ENCODE data around the gene DBN1. TPM values are rescaled to one million over a fixed set of nuclear protein-coding genes. Genes with fewer than 3 reads are reported as not detected.

Gene DBN1
- total RNA-seq, 6 donors from 2014 or later, result 17.0 to 55.6 (median 30.1) TPM

DNA sequence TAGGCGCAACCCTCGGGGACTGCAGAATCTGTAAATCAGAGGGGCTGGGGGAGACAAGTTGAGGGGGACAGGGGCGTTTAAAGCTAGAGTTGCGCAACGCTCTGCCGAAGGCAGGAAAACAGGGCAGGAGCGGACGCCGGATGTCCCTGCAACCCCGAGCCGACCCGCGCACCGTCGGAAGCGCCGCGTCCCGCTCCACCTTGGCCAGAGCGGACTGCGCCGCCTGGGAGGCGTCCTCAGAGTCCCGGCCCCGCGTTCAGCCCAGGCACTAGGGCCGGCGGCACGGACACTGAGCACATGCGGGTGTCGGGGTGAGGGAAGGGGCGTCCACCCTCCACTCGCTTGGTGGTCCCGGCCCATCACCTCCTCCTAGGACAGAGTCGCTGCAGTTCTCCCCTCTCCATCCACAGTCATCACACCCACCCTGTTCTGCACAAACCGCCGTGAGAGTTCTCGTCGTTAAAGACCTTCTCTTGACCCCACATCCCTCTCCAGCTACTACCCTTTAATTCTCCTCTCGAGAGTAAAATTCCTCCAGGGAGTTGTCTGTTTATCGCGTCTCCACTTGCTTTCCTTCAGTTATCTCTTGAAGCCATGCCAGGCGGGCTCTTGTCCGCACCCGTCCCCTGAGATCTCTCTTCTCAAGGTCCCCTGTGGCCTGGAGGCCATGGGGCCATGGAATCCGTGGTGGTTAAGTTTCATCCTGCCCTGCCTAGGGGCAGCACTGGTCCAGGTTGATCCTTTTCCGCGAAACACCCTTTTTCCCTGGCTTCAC, 24.8 kb upstream of the DBN1 start:
- Histone ChIP-seq H3K36me3 (peaks cover 0 to 2% (median 0%) of the 10 kb centered on the region in 4 donors), H3K4me1 (peaks cover 45 to 54% (median 49%) of the 10 kb centered on the region in 4 donors), H3K9me3 (no peaks in the 10 kb centered on the region), H3K27me3 (no peaks in the 10 kb centered on the region), H3K4me3 (peak overlapping the region; percentile 36 to 89 (median 76)), H3K27ac (peak overlapping the region; percentile 75 to 97 (median 86))
- peak; percentile 50 to 91 for DNase-seq
- WGBS, 2 donors, result 9 to 16% methylated on average over 26 to 41 of the region's 48 CpGs
- peak in 1 of 2 donors; percentile 13 for ATAC-seq (ENCODE audit: low FRiP score in 2 of 2)
- no peak for TF ChIP-seq POLR2A (IDR thresholded peaks at IDR 0.05)
- TF ChIP-seq, protein P1, sequence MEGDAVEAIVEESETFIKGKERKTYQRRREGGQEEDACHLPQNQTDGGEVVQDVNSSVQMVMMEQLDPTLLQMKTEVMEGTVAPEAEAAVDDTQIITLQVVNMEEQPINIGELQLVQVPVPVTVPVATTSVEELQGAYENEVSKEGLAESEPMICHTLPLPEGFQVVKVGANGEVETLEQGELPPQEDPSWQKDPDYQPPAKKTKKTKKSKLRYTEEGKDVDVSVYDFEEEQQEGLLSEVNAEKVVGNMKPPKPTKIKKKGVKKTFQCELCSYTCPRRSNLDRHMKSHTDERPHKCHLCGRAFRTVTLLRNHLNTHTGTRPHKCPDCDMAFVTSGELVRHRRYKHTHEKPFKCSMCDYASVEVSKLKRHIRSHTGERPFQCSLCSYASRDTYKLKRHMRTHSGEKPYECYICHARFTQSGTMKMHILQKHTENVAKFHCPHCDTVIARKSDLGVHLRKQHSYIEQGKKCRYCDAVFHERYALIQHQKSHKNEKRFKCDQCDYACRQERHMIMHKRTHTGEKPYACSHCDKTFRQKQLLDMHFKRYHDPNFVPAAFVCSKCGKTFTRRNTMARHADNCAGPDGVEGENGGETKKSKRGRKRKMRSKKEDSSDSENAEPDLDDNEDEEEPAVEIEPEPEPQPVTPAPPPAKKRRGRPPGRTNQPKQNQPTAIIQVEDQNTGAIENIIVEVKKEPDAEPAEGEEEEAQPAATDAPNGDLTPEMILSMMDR (IDR thresholded peaks at IDR 0.05), result no peak
- no peak for TF ChIP-seq POLR2AphosphoS5 (IDR thresholded peaks at IDR 0.05)
- TF ChIP-seq EP300 (IDR thresholded peaks at IDR 0.05), result no peak

DNA sequence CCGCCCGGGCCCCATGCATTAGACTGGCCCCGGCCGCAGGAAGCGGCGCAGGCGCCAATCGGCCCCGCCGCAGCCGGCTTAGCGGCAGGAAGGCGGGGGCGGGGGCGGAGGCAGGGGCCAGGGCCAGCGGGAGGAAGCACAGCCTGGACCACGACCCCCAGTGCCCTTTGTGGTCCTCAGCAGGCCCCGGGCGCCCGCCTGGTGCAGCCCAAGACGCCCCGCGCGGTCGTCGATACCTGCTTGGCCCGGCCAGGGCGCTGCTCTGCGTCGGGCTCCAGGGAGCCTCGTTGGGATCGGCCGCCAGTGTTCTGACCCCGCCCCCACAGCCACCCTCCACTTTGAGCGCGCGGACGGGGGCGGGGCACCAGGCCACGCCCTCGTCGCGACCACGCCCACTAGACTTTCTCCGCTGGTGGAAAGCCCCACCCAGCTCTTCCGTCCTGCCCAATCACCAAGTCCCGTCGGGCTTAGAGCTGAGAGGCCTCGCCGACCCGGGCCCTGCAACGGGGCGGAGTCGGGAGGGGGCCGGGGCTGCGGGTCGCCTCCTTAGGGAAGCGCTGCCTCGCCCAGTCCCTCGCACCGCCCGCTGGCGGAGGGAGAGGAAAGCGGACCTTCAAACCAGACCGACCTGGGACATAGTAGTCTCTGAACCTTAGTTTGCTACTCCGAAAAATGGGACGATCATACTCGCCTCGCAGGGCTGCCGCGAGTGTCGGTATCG, 24.0 kb upstream of the DBN1 start, which contains the start of gene PDLIM7:
Gene PDLIM7 (minus strand): TSS at position 313 of the 721 bp plus-strand sequence. CDS start 1,092 bp downstream, outside the sequence.
- TF ChIP-seq EP300 (IDR thresholded peaks at IDR 0.05), result peak in 1 of 4 donors; percentile 14
- TF ChIP-seq, protein P1 (IDR thresholded peaks at IDR 0.05), result peak in 2 of 6 experiments; percentile 5 to 37
- TF ChIP-seq POLR2AphosphoS5 (IDR thresholded peaks at IDR 0.05), result peak; percentile 79 to 95
- peak; percentile 62 to 97 (median 78) for TF ChIP-seq POLR2A (IDR thresholded peaks at IDR 0.05)
- Histone ChIP-seq H3K27ac (peak within 1 kb of the TSS; percentile 75 to 97 (median 86)), H3K27me3 (no peaks in the 10 kb centered on the region), H3K36me3 (peaks cover 0 to 5% (median under 1%) of the 10 kb centered on the region in 4 donors), H3K4me1 (peaks cover 49 to 62% (median 55%) of the 10 kb centered on the region in 4 donors), H3K9me3 (no peaks in the 10 kb centered on the region), H3K4me3 (peak within 1 kb of the TSS; percentile 71 to 93 (median 86))
- peak; percentile 89 to 95 for ATAC-seq (ENCODE audit: low FRiP score in 2 of 2)
- peak; percentile 98 to 99 for DNase-seq
- WGBS, 2 donors, result 0 to 1% methylated on average over 8 to 38 of the region's 73 CpGs

DNA sequence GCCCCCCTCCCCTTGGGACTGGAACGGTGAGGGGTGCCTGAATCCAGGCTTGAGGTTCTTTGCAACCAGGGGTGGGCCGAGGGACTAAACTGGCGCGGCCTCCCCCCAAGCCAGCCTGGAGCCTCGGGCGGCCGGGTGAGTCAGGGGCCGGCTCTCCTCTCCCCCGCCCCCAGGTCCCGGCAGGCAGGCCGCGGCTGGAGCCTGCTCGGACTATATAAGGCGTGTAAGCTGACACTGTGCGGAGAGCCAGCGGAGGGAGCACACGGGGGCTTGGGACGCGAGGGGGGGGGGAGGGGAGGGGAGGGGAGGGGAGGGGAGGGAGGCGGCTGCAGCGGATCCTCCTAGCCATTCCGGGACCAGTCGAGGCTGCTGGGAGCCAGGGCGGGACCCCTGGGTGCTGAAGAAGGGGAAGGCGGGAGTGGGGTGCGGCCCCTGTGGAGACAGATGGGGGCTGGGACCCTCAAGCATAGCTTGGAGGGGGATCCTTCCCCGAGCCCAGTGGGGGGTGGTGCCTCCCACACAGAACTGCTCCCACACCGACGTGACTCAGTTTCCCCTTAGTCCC, 23.4 kb upstream of the DBN1 start:
- peak overlapping the region; percentile 75 to 97 (median 86) for H3K27ac ChIP-seq
- H3K4me1 ChIP-seq, result peaks cover 49 to 68% (median 56%) of the 10 kb centered on the region in 4 donors

DNA sequence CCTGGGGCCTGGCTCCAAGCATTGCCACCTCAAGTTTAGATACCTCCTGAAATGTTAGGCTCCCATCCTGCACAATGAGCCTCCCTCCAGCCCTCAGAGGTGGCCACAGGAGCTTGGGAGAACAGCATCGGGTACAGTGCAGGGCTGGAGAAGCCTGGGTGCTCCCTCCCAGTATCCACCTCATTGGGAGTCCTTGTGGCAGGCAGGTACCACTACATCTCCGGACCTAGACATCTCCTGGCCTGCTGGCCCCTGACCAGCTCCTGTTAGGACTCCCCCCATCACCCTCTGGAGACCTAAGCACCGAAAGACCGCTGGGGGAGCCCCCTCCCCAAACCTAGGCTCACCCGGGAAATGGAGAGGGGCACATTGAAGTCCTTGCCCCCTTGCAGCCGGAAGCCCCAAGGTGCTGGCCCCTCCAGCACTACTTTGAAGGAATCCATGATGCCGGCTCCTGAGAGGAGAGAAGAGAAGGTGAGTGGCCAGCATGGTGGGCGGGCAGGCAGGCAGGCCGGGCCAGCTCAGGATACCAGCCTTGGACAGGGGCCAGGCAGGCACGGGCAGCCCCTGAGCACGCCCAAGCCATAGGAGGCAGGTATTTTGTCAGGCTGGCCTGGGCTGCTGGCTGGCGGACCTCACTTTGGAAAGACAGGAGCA, 22.8 kb upstream of the DBN1 start:
- WGBS, 2 donors, result 17 to 37% methylated on average over 4 to 11 of the region's 12 CpGs
- no peak for DNase-seq
- no peaks in the 10 kb centered on the region for H3K9me3 ChIP-seq
- TF ChIP-seq POLR2A (IDR thresholded peaks at IDR 0.05), result no peak
- TF ChIP-seq, protein P1 (IDR thresholded peaks at IDR 0.05), result peak in 3 of 6 experiments; percentile 21 to 36 (median 23)
- no peak for TF ChIP-seq POLR2AphosphoS5 (IDR thresholded peaks at IDR 0.05)
- TF ChIP-seq EP300 (IDR thresholded peaks at IDR 0.05), result no peak
- H3K4me3 ChIP-seq, result peak overlapping the region; percentile 71 to 93 (median 86)
- ATAC-seq (ENCODE audit: low FRiP score in 2 of 2), result no peak
- peak overlapping the region; percentile 75 to 97 (median 86) for H3K27ac ChIP-seq
- peaks cover 49 to 74% (median 59%) of the 10 kb centered on the region in 4 donors for H3K4me1 ChIP-seq
- peaks cover 0 to 18% (median 12%) of the 10 kb centered on the region in 4 donors for H3K36me3 ChIP-seq
- H3K27me3 ChIP-seq, result no peaks in the 10 kb centered on the region

More for the DNA sequence above, 23.4 kb upstream of the DBN1 start:
- 1% methylated on average over 13 of the region's 29 CpGs; no CpG with 5 or more reads in 1 of the 2 donors for WGBS, 2 donors
- Histone ChIP-seq H3K27me3 (no peaks in the 10 kb centered on the region), H3K9me3 (no peaks in the 10 kb centered on the region), H3K36me3 (peaks cover 0 to 12% (median 6%) of the 10 kb centered on the region in 4 donors), H3K4me3 (peak overlapping the region; percentile 71 to 93 (median 86))
- TF ChIP-seq POLR2AphosphoS5 (IDR thresholded peaks at IDR 0.05) (peak in 1 of 2 donors; percentile 38), EP300 (IDR thresholded peaks at IDR 0.05) (no peak)
- DNase-seq (peak; percentile 74 to 89), ATAC-seq (ENCODE audit: low FRiP score in 2 of 2) (peak; percentile 37 to 51)
